Activated CD4-positive, alpha-beta T cell treated with anti-CD3 and anti-CD28 coated beads, Interleukin-2, Interleukin-4, amounts not matched to agents 100 ng/mL and 50 ng/mL, durations not matched to agents 16 hours and 8 hours (primary cell): ENCODE results near the gene ZNF219.

ENCODE experiments used
- DNase-seq: peaks from one replicate; pipeline ENCODE4 v3.0.0-alpha.2; 2020; ENCODE audit warnings: low spot score

Gene ZNF219

GRCh38 chr14:21098076-21098891 is at the start of gene ZNF219:
Gene ZNF219 (minus strand): TSS chr14:21098655. CDS start chr14:21093591, 5,064 bp downstream.
- no peak for DNase-seq

GRCh38 chr14:21145437-21145836 is 47.0 kb upstream of the ZNF219 start:
- DNase-seq: no peak

GRCh38 chr14:21142357-21142756 is 43.9 kb upstream of the ZNF219 start:
- no peak for DNase-seq

GRCh38 chr14:21136024-21136423 is 37.6 kb upstream of the ZNF219 start:
- peak; percentile 9 for DNase-seq

- no peak for DNase-seq
Observed at GRCh38 chr14:21133901-21134300, 35.4 kb upstream of the ZNF219 start.

- DNase-seq: no peak
Observed at GRCh38 chr14:21123429-21123828, 25.0 kb upstream of the ZNF219 start.

DNA sequence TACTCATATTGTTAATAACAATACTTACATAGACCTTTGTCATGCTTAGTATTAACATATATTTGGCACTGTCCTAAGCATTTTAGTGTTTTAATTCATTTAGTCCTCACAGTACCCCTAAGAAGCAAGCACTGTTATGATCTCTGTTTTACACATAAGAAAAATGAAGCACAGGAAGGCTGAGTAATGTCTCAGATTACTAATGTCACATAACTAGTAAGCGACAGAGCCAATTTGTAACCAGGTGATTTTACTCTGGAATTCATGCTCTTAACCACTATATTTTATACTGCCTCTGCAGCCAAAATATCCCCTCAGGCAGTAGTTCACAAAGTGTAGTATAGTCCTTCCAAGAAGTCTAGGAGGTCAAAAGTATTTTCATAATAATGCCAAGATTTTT is 22.7 kb upstream of the ZNF219 start:
- DNase-seq: no peak

DNA sequence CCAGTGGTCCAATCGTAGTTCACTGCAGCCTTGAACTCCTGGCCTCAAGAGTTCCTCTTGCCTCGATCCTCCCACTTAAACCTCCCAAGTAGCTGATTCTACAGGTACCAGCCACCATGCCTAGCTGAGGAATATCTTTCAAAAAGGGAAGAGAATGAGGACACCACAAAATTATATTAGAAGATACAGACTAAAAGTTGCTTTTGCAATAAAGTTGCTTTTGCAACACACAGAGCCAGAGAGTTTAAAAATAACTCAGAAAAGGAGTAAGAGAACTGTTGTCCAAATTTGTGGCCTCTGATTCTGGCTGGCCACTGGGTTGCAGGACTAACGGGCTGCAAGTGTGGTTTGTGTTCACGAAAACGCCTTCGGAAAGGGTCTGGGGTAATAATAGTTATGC is 22.2 kb upstream of the ZNF219 start:
- DNase-seq: no peak

GRCh38 chr14:21118933-21119332 is 20.5 kb upstream of the ZNF219 start:
- DNase-seq: no peak

DNA sequence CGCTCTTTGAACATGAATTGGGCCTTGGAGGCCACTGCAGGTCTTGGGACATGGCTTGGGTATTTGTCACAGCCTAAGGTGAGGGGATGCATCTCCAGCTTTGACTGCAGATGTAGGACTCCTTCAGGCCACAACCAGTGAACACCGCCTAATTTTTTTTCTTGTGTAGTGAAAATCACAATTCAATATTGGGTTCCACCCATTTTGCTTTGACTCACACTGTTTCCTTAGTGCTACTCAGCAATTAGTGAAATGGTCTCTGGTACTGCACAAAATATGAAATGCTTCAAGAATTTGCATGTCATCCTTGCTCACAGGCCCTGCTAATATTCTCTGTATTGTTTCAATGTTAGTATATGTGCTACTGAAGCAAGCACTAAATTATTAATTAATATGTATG is 14.9 kb upstream of the ZNF219 start:
- DNase-seq: no peak

- DNase-seq: no peak
Observed at GRCh38 chr14:21112255-21112654, 13.8 kb upstream of the ZNF219 start.

DNA sequence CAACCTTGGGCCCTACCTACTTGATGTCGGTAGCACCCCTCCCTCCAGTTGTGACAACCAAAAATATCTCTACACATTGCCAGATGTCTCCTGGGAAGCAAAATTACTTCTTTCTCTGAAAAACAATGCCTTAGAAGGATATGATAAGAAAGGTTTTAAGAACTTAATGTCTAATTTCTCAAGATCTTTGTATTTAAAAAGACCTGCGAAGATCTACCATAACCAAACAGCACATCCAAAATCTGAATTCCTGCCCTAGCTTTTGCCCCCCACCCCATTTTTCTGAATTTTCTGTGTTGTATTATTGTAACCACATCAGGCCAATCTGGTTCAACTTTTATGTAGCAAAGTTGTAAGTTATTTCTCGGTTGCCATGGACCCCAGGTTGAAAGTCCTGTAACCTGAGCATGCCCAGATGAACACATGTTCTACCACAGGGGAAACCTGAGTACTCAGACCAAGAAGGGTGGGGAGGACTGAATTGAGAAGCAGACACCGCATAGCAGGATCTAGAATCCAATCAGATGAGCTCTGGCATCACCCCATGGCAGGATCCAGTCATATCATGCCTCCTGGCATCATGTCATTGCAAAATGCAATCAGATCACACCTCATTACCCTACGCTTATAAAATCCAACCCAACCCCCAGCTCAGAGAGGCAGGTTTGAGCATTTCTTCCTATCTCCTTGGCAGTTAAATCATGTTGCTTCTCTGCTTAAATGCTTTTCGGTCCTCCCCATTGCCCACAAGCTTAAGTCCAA is 11.1 kb upstream of the ZNF219 start:
- DNase-seq: peak; percentile 80

GRCh38 chr14:21108791-21109190 is 10.3 kb upstream of the ZNF219 start:
- DNase-seq: no peak

- DNase-seq: no peak
Observed at GRCh38 chr14:21107283-21107800, 8.9 kb upstream of the ZNF219 start.

- DNase-seq: peak; percentile 81
Observed at GRCh38 chr14:21106498-21107282, 8.2 kb upstream of the ZNF219 start.

DNA sequence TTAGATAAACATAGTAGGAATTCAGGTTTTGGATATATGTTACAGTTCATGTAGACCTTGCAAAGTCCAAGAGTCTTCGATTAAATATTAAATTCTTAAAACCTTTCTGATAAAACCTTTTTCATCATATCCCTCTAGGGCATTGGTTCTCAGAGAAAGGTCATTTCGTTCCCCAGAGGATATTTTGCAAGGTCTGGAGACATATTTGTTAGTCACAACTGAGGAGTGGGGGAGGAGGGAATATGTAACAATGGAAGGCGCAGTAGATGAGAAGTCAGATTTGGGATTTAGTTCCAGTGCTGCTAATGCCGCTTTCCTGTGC is 7.7 kb upstream of the ZNF219 start:
- no peak for DNase-seq

DNA sequence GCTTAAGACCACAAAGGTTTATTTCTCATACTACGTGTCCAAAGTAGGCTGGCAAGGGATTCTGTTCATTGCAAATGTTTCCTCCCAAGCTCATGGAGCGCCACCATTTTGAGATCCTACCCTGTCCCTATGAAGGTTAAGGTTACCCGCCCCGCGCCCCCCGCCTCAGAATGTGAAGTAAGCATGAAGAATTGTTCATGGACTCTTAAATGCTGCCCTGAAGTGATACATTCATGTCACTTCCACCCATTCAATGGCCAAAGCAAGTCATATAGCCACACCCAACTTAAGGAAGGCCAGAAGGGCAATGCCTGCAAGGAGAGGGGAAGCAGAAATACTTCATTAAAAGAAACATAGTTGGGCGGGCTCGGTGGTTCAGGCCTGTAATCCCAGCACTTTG is 6.6 kb upstream of the ZNF219 start:
- DNase-seq: no peak

DNA sequence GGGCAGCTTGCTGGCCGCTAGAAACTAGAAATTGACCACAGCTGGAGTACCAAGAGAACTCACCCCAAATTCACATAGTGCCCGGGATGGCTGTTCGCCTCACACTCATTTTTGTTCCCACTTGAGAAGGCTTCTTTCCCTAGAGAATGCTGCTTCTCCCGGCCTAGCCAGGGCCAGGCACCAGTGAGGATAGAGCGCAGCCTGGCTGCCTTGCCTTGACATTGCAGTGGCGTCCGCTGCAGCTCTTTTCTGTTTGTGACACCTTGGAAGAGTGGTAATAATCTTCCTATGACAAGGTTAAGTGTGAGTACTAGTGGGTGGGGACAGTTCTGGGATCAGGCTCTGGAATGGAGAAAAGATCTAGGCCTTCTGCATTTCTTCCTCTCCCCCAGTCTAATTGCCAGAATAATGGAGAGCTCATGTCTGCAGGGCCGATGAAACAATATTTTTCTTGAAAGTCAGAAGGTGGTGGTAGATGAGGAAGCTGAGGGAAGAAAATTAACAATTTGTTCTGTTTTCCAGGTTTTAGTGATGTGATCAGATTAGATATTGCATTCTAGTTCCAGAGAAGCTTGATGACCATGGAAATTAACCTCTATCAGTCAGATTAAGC is 6.1 kb upstream of the ZNF219 start:
- peak; percentile 71 for DNase-seq

DNA sequence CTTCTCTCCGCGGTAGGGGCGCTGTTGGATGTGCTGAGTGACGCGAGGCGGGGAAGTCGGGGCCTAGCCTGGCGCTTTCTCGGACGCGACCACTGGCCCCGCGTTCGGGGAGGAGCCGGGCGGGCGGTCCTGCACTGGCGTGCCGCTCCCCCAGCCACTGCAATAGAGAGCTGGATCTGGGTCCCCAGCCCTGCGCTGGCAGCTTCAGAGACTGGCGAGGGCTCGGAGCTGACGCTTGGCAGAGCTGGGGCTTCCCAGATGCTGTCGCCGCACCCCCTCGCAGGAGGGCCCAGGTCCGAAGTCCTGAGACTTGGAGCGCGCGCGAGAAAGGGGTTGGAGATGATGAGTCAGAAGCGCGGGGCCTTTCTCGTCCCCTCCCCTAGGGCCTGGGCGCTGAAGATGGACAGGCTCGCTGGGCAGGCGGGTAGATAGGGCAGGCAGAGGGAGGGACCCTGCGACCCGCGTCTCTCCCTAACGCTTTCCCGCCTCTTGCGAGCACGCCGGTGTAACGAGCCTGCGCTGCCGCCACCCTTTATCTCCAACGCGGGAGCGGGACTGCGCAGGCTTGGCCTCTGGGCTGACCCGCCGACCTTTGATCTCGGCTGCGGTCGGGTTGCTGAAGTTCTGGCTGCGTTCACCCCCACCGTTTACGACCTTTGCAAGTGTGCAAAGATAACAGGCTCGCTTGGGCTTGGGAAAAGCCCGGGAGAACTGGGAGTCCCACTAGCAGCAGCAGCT is 5.4 kb upstream of the ZNF219 start:
- DNase-seq: peak; percentile 96

- no peak for DNase-seq
Observed at GRCh38 chr14:21103411-21103709, 4.9 kb upstream of the ZNF219 start.
